GM18526 (cell line): ENCODE results near the gene RELN.

Experiments
- POLR2A ChIP-seq: IDR thresholded peaks from 3 replicates; pipeline ENCODE4 v1.6.1; 2011; ENCODE audit not compliant: insufficient read length; ENCODE audit errors: extremely low read depth

The RELN gene

GRCh38 chr7:103888603-103889153 lies 100.8 kb downstream of the RELN start:
- TF ChIP-seq POLR2A, result no peak

- TF ChIP-seq POLR2A, result no peak
Measured at GRCh38 chr7:103887853-103888602, 101.4 kb downstream of the RELN start.

- no peak for TF ChIP-seq POLR2A
Measured at GRCh38 chr7:103887050-103887449, 102.4 kb downstream of the RELN start.

- no peak for TF ChIP-seq POLR2A
Measured at GRCh38 chr7:103879928-103880600, 109.4 kb downstream of the RELN start.

GRCh38 chr7:103879411-103879810 lies 110.0 kb downstream of the RELN start:
- no peak for TF ChIP-seq POLR2A

- TF ChIP-seq POLR2A, result no peak
Measured at GRCh38 chr7:103877565-103877964, 111.9 kb downstream of the RELN start.

GRCh38 chr7:103875718-103876117 lies 113.7 kb downstream of the RELN start:
- no peak for TF ChIP-seq POLR2A

- no peak for TF ChIP-seq POLR2A
Measured at GRCh38 chr7:103871473-103871872, 118.0 kb downstream of the RELN start.

- TF ChIP-seq POLR2A, result no peak
Measured at GRCh38 chr7:103870664-103871063, 118.8 kb downstream of the RELN start.

- TF ChIP-seq POLR2A, result no peak
Measured at GRCh38 chr7:103867874-103868273, 121.6 kb downstream of the RELN start.

GRCh38 chr7:103866919-103867318 lies 122.5 kb downstream of the RELN start:
- TF ChIP-seq POLR2A, result no peak

GRCh38 chr7:103865442-103865841 lies 124.0 kb downstream of the RELN start:
- TF ChIP-seq POLR2A, result no peak

- no peak for TF ChIP-seq POLR2A
Measured at GRCh38 chr7:103862302-103863035, 127.0 kb downstream of the RELN start.

GRCh38 chr7:103859709-103860108 lies 129.7 kb downstream of the RELN start:
- no peak for TF ChIP-seq POLR2A

GRCh38 chr7:103857435-103857834 lies 132.0 kb downstream of the RELN start:
- TF ChIP-seq POLR2A, result no peak

- TF ChIP-seq POLR2A, result no peak
Measured at GRCh38 chr7:103856929-103857328, 132.5 kb downstream of the RELN start.

- TF ChIP-seq POLR2A, result no peak
Measured at GRCh38 chr7:103855671-103856070, 133.8 kb downstream of the RELN start.
